ENCODE measurements around the gene ZC3H7A.

ZC3H7A gene

GRCh38 chr16:11738742-11739544, 58.1 kb downstream of the ZC3H7A start:
- DNase-seq (ENCODE audit: low read depth in 2 of 2): no peak

DNA sequence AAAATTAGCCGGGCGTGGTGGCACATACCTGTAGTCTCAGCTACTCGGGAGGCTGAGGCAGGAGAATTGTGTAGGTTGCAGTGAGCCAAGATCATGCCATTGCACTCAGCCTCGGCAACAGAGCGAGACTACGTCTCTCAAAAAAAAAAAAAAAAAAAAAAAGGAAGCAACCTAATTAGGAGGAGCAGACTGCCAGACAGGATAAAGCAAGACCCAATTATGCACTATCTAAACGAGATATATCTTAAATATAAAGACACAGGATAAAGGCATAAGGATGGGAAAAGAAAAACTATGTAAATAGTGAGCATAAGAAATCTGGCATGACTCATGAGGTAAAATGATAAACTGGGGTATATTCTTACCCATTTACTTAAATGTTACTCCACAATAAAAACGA, 59.3 kb downstream of the ZC3H7A start:
- no peak for DNase-seq (ENCODE audit: low read depth in 2 of 2)

- no peak for DNase-seq (ENCODE audit: low read depth in 2 of 2)
Measured at GRCh38 chr16:11736903-11737302, 60.2 kb downstream of the ZC3H7A start.

DNA sequence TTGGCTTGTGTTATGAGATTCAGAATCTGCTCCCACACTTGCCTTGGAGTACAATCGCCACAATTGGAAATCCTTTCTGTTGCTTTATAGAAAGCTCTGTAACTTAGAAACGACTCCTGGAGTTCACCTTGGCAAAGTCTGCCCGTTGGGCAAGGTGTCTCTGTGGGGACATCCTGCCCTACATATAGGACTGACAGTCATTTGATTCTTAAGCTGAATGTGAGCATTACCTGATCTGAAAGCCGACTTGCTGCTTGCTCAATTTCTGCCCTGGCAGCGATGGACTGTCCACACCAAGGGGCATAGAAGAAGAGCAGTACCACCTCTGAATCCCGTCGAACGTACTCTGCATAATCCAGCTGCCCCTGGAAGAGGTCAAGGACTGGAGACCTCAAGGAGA, 61.3 kb downstream of the ZC3H7A start:
- DNase-seq (ENCODE audit: low read depth in 2 of 2): no peak

DNA sequence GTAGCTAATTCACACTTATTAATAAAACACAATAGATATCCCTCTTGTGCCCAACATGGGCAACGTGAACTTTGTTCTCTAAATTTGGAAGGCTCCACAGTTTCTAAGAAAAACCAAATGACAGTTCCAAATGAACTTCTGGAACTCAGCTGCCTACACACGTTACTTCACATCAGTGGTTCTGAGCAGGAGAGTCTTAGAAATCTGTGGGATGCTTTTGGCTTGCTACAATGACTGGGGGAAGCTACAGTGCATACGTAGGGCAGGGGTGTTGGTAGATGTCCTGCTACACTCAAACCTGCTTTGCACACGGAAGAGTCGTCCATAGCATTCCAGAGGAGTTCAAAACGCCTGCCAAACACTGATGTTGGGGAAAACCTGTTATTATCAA, 62.4 kb downstream of the ZC3H7A start:
- DNase-seq (ENCODE audit: low read depth in 2 of 2): no peak

DNA sequence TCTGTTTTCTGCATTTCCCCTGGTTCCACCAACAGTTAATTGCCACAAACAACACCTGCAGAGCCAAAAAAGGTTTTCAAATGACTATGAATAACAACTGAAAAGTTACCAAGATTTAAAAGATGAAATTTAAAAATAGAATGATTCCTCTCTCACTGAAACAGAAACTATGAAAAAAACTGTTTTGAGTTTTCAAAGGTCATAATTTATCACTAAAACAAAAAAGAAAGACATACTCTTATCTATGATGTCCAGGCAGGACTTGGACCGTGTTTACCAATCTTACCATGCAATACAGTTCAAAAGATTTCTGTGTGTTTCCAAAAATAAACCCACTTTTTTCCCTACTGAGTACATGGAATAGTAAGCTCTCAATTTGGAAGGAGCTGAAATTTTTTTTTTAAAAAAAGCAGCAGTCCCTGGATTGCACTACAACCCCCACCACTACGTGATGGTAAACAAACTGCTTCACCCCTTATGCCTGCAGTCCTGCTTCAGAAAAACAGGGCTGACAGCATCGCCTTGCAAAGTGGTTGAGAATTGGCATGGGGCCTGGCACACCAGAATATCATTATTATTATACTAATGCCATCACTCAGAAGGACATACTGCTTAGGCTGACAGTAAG, 62.9 kb downstream of the ZC3H7A start:
- DNase-seq (ENCODE audit: low read depth in 2 of 2): no peak

- DNase-seq (ENCODE audit: low read depth in 2 of 2): no peak
Measured at GRCh38 chr16:11731222-11731621, 65.8 kb downstream of the ZC3H7A start.

DNA sequence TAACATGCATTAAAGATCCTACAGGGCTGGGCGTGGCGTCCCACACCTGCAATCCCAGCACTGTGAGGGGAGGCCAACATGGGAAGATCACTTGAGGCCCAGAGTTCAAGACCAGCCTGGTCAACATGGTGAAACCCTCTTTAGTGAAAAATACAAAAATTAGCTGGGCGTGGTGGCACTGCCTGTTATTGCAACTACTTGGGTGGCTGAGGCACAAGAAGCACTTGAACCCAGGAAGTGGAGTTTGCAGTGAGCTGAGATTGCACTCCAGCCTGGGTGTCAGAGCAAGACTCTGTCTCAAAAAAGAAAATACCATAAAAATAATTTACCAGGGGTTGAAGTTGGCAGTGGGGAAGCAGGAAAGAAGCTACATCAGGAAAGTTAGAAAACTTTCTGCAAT, 67.3 kb downstream of the ZC3H7A start:
- no peak for DNase-seq (ENCODE audit: low read depth in 2 of 2)

GRCh38 chr16:11727796-11728543, 69.1 kb downstream of the ZC3H7A start:
- no peak for DNase-seq (ENCODE audit: low read depth in 2 of 2)

DNA sequence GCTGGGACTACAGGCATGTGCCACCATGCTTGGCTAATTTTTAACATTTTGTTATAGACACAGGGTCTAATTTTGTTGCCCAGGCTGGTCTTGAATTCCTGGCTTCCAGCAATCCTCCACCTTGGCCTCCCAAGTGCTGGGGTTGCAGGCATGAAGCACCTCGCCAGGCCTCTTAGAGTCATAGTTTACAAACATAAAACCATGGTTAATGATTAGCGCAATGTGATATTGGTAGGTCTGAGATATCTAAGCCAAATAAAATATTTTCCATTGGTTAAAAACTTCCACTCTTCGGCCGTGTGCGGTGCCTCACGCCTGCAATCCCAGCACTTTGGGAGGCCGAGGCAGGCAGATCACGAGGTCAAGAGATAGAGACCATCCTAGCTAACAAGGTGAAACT, 71.0 kb downstream of the ZC3H7A start:
- no peak for DNase-seq (ENCODE audit: low read depth in 2 of 2)

DNA sequence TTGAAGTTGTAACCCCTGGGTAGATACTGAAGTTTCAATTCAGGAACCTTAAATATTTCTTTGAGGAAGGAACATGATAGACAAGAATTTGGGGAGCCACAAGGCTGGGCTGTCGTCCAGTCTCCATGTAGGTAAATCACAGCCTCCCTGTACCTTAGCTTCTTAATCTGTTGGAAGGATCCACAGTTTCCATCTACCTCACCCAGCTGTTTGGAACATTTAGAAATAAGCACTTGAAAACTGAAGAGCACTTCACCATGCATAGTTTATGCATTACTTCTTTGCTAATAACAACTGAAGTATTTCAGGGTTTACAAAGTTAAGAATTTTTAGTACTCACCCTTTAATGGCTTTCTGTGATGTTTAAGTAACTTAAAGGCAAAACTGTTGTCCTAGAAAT, 71.6 kb downstream of the ZC3H7A start:
- no peak for DNase-seq (ENCODE audit: low read depth in 2 of 2)

GRCh38 chr16:11722468-11722808, 74.6 kb downstream of the ZC3H7A start:
- DNase-seq (ENCODE audit: low read depth in 2 of 2): no peak

GRCh38 chr16:11721781-11722467, 75.1 kb downstream of the ZC3H7A start:
- no peak for DNase-seq (ENCODE audit: low read depth in 2 of 2)

DNA sequence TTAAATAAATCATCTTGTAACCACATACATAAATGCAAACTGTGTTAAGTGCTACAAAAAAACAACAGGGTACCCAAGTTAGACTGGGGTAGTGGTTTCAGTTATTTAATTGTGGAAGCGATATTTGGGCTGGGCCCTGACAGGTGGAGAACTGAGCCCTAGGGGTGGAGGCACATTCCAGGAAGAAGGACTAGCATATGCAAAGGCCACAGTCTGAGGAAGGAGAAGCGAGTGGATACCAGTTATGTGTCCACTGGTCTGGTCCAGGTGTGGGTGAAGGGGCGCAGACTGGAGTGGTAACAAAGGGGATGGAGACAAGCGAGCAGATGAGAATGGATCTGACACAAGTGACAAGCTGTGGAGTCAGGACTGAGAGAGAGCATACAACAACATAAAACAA, 77.3 kb downstream of the ZC3H7A start:
- no peak for DNase-seq (ENCODE audit: low read depth in 2 of 2)

GRCh38 chr16:11719171-11719570, 77.9 kb downstream of the ZC3H7A start:
- DNase-seq (ENCODE audit: low read depth in 2 of 2): no peak

GRCh38 chr16:11717811-11718210, 79.2 kb downstream of the ZC3H7A start:
- no peak for DNase-seq (ENCODE audit: low read depth in 2 of 2)

GRCh38 chr16:11716336-11716735, 80.7 kb downstream of the ZC3H7A start:
- no peak for DNase-seq (ENCODE audit: low read depth in 2 of 2)

DNA sequence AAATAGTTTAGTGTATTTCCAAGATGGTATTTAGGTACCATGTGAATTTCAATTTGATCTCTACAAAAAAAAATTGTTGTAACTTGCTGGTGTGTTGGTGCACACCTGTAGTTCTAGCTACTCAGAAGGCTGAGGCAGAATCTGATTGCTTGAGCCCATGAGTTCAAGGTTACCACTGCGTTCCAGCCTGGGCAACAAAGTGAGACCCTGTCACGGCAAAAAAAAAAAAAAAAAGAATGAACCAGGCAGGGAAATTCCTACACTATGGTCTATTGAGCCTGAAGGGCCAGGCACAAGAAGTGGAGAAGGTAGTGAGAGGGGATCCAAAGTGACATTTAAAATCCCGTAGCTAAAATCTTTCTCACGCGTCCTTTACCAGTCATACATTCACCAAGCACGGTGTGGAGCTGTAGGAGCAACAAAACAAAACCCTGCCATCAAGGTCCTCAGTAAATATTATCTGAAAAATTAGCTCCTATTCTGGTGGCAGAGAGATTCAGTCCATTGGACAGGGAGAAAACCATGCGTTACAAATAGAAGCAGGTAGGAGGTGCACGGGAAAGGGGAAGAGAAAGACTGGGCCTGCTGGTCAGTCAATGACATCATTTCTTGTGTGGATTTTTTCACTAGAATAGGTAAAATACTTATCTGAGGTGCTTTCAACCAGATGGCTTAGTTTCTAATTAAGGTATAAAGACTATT, 81.7 kb downstream of the ZC3H7A start:
- no peak for DNase-seq (ENCODE audit: low read depth in 2 of 2)

DNA sequence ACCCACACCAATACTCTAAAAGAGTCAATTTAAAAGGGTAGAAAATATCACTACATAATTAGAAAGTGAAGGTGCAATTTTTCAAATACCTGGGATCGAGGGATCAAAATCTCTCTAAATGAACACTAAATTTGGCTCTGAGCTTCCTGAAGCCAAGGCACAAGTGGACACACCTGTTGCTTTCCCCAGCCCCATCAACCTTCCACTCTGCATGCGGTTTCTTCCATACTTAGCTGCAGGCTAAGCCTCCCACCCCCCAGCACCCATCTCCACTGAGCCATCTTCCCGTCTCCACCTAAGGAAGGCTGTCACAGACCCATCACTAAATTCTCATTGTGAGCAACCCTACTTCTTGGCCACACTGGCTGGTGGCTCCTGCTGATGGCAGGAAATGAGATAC, 84.9 kb downstream of the ZC3H7A start:
- DNase-seq (ENCODE audit: low read depth in 2 of 2): no peak

GRCh38 chr16:11711662-11712061, 85.4 kb downstream of the ZC3H7A start:
- DNase-seq (ENCODE audit: low read depth in 2 of 2): no peak

DNA sequence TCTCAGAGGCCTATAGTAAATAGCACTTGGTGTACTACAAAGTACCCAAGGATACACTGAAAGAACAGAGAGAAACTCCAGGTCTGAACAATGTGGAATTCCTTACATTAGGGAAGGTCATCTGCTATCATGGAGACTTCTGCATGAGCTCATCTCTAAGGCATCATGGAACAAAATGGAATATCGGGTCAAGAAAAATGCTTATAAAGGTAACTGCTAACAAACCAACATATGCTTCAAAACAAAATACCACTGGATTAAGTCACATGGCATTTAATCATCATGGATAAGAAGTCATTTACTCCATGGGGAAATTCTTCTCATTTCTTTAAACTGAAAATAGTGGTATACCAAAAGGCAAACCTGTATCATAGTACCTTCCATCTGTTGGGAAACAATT, 88.6 kb downstream of the ZC3H7A start:
- DNase-seq (ENCODE audit: low read depth in 2 of 2): no peak

DNA sequence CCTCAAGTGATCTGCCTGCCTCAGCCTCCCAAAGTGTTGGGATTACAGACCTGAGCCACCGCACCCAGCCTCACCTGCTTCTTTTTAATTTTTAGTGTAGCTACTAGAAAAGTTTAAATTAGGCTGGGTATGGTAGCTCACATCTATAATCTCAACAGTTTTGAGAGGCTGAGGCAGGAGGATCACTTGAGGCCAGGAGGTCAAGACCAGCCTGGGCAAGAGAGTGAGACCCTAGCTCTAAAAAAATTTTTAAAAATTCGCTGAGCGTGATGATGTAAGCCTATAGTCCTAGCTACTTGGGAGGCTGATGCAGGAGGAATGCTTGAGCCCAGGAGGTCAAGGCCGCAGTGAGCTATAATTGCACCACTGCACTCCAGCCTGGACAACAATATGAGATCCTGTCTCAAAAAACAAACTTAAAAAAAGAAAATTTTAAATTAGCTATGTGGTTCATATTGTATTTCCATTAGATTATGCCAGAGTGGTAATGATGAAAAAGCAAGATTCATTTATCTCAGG, 89.3 kb downstream of the ZC3H7A start:
- no peak for DNase-seq (ENCODE audit: low read depth in 2 of 2)

Data from stimulated activated CD8-positive, alpha-beta memory T cell treated with anti-CD3 and anti-CD28 coated beads, Interleukin-2, amount 100 ng/mL, for 1 hour (primary cell).